ENCODE data around the gene RNF167.

Gene RNF167

DNA sequence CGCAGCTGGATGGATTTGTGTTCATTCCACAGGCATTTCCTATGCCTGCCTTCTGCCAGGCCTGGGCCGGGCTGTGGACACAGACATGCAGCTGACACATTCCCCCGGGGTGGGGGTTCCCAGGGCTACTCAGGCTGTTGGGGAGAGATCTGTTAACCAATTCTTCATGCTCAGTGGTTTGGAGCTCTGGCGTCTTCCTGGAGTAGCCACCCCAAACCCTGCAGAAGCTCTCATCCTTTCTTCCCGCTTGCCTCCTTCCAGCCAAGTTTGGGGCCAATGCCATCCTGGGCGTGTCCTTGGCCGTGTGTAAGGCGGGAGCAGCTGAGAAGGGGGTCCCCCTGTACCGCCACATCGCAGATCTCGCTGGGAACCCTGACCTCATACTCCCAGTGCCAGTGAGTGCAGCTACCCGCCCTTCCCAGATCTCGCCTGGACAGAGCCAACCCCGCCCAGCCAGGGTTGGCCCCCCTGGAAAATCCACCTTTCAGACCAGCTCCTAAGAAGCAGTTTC lies 13.4 kb downstream of the RNF167 start:
- TF ChIP-seq RAD21 (IDR thresholded peaks at IDR 0.05; ENCODE audit: low read depth) (no peak), EP300 (IDR thresholded peaks at IDR 0.05; ENCODE audit: borderline replicate concordance) (peak; percentile 24; the same call in 1 of the 2 replicates)

GRCh38 chr17:4955091-4955490 lies 15.0 kb downstream of the RNF167 start:
- no peak for TF ChIP-seq EP300 (IDR thresholded peaks at IDR 0.05; ENCODE audit: borderline replicate concordance)
- TF ChIP-seq, protein P1, sequence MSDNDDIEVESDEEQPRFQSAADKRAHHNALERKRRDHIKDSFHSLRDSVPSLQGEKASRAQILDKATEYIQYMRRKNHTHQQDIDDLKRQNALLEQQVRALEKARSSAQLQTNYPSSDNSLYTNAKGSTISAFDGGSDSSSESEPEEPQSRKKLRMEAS (IDR thresholded peaks at IDR 0.05), result no peak
- TF ChIP-seq RAD21 (IDR thresholded peaks at IDR 0.05; ENCODE audit: low read depth), result no peak
- no peak for TF ChIP-seq CEBPB (IDR thresholded peaks at IDR 0.05)
- no peak for TF ChIP-seq FOXM1 (IDR thresholded peaks at IDR 0.05; ENCODE audit: borderline replicate concordance, low read depth)
- no peak for TF ChIP-seq NFIC (IDR thresholded peaks at IDR 0.05)
- no peak for TF ChIP-seq TEAD4 (IDR thresholded peaks at IDR 0.05)
- no peak for TF ChIP-seq CREB1 (IDR thresholded peaks at IDR 0.05; ENCODE audit: low read depth)
- TF ChIP-seq EGR1 (IDR thresholded peaks at IDR 0.05), result no peak
- TF ChIP-seq, protein P2, sequence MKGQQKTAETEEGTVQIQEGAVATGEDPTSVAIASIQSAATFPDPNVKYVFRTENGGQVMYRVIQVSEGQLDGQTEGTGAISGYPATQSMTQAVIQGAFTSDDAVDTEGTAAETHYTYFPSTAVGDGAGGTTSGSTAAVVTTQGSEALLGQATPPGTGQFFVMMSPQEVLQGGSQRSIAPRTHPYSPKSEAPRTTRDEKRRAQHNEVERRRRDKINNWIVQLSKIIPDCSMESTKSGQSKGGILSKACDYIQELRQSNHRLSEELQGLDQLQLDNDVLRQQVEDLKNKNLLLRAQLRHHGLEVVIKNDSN (IDR thresholded peaks at IDR 0.05), result no peak

GRCh38 chr17:4956493-4957061 lies 16.5 kb downstream of the RNF167 start:
- TF ChIP-seq NFIC (IDR thresholded peaks at IDR 0.05) (no peak), EP300 (IDR thresholded peaks at IDR 0.05; ENCODE audit: borderline replicate concordance) (no peak), EGR1 (IDR thresholded peaks at IDR 0.05) (no peak), YY1 (IDR thresholded peaks at IDR 0.05; ENCODE audit: low read depth) (no peak)
- TF ChIP-seq, protein P3, sequence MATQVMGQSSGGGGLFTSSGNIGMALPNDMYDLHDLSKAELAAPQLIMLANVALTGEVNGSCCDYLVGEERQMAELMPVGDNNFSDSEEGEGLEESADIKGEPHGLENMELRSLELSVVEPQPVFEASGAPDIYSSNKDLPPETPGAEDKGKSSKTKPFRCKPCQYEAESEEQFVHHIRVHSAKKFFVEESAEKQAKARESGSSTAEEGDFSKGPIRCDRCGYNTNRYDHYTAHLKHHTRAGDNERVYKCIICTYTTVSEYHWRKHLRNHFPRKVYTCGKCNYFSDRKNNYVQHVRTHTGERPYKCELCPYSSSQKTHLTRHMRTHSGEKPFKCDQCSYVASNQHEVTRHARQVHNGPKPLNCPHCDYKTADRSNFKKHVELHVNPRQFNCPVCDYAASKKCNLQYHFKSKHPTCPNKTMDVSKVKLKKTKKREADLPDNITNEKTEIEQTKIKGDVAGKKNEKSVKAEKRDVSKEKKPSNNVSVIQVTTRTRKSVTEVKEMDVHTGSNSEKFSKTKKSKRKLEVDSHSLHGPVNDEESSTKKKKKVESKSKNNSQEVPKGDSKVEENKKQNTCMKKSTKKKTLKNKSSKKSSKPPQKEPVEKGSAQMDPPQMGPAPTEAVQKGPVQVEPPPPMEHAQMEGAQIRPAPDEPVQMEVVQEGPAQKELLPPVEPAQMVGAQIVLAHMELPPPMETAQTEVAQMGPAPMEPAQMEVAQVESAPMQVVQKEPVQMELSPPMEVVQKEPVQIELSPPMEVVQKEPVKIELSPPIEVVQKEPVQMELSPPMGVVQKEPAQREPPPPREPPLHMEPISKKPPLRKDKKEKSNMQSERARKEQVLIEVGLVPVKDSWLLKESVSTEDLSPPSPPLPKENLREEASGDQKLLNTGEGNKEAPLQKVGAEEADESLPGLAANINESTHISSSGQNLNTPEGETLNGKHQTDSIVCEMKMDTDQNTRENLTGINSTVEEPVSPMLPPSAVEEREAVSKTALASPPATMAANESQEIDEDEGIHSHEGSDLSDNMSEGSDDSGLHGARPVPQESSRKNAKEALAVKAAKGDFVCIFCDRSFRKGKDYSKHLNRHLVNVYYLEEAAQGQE (IDR thresholded peaks at IDR 0.05; ENCODE audit: low read depth), result no peak

DNA sequence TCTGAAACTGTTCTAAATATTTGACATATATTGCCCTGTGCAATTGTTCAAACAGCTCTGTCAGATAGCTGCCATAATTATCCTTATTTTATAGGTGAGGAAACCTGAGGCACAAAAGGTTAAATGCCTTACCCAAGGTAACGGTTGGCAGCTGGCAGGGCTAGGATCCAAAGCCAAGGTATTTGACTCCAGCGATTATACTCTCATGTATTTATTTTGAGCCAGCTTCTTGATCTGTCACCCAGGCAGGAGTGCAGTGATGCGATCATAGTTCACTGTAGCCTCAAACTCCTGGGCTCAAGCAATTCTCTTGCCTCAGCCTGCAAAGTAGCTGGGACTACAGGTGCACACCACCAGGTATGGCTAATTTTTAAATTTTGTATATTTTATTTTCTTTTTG lies 18.0 kb downstream of the RNF167 start:
- TF ChIP-seq CEBPB (IDR thresholded peaks at IDR 0.05) (no peak), RAD21 (IDR thresholded peaks at IDR 0.05; ENCODE audit: low read depth) (no peak), TEAD4 (IDR thresholded peaks at IDR 0.05) (no peak), EGR1 (IDR thresholded peaks at IDR 0.05) (no peak), TAF1 (IDR thresholded peaks at IDR 0.05; ENCODE audit: low read depth) (no peak), TCF12 (IDR thresholded peaks at IDR 0.05; ENCODE audit: low read depth) (no peak), YY1 (IDR thresholded peaks at IDR 0.05; ENCODE audit: low read depth) (no peak)
- TF ChIP-seq, protein P3 (IDR thresholded peaks at IDR 0.05; ENCODE audit: low read depth), result no peak
- TF ChIP-seq, protein P2 (IDR thresholded peaks at IDR 0.05), result no peak

DNA sequence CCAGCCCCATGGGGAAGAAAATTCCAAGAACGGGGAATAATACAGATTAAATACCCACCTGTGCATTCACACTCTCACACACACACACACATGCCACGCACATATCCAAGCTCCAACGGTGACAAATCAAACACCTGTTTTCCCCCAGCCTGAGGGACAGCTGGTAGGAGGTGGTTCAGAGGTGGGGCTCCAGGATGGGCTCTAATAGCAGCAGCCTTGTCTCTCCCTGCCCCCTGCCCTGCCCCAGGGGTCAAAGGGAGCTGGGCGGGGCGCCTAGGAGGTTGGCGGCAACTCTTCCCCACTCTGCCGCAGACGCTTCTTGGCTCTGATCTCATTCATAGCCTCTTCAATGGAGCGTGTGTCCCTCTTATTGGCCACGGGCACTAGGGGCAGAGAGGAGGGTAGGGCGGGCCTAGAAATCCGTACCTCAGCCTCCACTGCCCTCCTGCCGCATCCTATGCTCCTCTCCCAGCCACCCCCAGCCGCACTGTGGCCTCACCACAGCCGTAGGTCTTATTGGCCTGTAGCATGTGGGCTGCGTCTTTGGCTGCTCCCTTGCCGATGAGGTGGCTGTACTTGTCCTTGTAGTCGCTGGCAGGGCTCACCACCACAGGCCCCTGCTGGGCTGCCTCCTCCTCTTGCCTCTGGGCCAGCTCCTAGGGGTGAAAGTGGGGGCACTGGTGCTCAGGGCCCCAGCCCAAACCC lies 19.3 kb downstream of the RNF167 start:
- TF ChIP-seq CREB1 (IDR thresholded peaks at IDR 0.05; ENCODE audit: low read depth) (no peak), CEBPB (IDR thresholded peaks at IDR 0.05) (no peak), EP300 (IDR thresholded peaks at IDR 0.05; ENCODE audit: borderline replicate concordance) (no peak), TEAD4 (IDR thresholded peaks at IDR 0.05) (no peak), NFIC (IDR thresholded peaks at IDR 0.05) (no peak)
- TF ChIP-seq, protein P2 (IDR thresholded peaks at IDR 0.05), result no peak
- TF ChIP-seq, protein P3 (IDR thresholded peaks at IDR 0.05; ENCODE audit: low read depth), result no peak
